Tibial artery (tissue), 4 donors: Measurements from ENCODE around the gene MPHOSPH8.

ENCODE experiments used
- DNase-seq, 2 donors: peaks; one replicate each; pipeline ENCODE4 v3.0.0-alpha.2; 2019
- H3K27ac ChIP-seq, 2 donors: fragments of 200-600 bp; sonication (generic) in 1 of 2; 1 replicate in 1 of 2; 2 replicates in 1 of 2; pipeline ENCODE4 v1.5.1; 2018 to 2019; ENCODE audit warnings: mild to moderate bottlenecking in 1 of 2
- H3K27me3 ChIP-seq, 2 donors: fragments of 200-600 bp; sonication (generic) in 1 of 2; one replicate each; pipeline versions ENCODE4 v1.5.1 to v1.6.0; 2016 to 2019
- H3K36me3 ChIP-seq, 3 donors: fragments of 200-600 bp; sonication (generic) in 2 of 3; one replicate each; pipeline ENCODE4 v1.5.1; 2016 to 2019; ENCODE audit warnings: mild to moderate bottlenecking in 2 of 3
- H3K4me1 ChIP-seq, 4 donors: fragments of 200-600 bp; sonication (generic) in 2 of 4; 1 replicate in 3 of 4; 2 replicates in 1 of 4; pipeline ENCODE4 v1.5.1; 2016 to 2019
- H3K4me3 ChIP-seq, 2 donors: fragments of 200-600 bp; sonication (generic) in 1 of 2; 1 replicate in 1 of 2; 2 replicates in 1 of 2; pipeline ENCODE4 v1.5.1; 2018 to 2019; ENCODE audit warnings: mild to moderate bottlenecking in 2 of 2
- H3K9me3 ChIP-seq, 3 donors: fragments of 200-600 bp; sonication (generic) in 1 of 3; one replicate each; pipeline ENCODE4 v1.5.1; 2016 to 2019
- intact Hi-C: fragments of 100-400 bp; cut with DNase I; formaldehyde crosslinking; loops from one replicate; pipeline ENCODE4 v1.15.0; 2023; ENCODE audit warnings: low total_unique reads
- TF ChIP-seq, protein P1 (sequence below), 2 experiments: fragments of 200-600 bp in 1 of 2; fragments of 450-650 bp in 1 of 2; IDR thresholded peaks; one replicate each; pipeline ENCODE4 v1.5.1; 2017 to 2019; ENCODE audit warnings: antibody characterized with exemption in 2 of 2, mild to moderate bottlenecking in 1 of 2, moderate library complexity in 1 of 2

The MPHOSPH8 gene

GRCh38 chr13:19601749-19602725 is 31.4 kb upstream of the MPHOSPH8 start:
- Histone ChIP-seq H3K4me3 (peak overlapping the region; percentile 51 to 65), H3K27me3 (peaks cover 0 to 20% of the 10 kb centered on the region in 2 donors), H3K4me1 (peaks cover 0 to 15% (median 10%) of the 10 kb centered on the region in 4 donors), H3K9me3 (no peaks in the 10 kb centered on the region), H3K27ac (no peak overlapping the region), H3K36me3 (no peaks in the 10 kb centered on the region)
- intact Hi-C loops: no loop called here
- no peak for DNase-seq
- TF ChIP-seq, protein P1, sequence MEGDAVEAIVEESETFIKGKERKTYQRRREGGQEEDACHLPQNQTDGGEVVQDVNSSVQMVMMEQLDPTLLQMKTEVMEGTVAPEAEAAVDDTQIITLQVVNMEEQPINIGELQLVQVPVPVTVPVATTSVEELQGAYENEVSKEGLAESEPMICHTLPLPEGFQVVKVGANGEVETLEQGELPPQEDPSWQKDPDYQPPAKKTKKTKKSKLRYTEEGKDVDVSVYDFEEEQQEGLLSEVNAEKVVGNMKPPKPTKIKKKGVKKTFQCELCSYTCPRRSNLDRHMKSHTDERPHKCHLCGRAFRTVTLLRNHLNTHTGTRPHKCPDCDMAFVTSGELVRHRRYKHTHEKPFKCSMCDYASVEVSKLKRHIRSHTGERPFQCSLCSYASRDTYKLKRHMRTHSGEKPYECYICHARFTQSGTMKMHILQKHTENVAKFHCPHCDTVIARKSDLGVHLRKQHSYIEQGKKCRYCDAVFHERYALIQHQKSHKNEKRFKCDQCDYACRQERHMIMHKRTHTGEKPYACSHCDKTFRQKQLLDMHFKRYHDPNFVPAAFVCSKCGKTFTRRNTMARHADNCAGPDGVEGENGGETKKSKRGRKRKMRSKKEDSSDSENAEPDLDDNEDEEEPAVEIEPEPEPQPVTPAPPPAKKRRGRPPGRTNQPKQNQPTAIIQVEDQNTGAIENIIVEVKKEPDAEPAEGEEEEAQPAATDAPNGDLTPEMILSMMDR (IDR thresholded peaks at IDR 0.05): no peak

DNA sequence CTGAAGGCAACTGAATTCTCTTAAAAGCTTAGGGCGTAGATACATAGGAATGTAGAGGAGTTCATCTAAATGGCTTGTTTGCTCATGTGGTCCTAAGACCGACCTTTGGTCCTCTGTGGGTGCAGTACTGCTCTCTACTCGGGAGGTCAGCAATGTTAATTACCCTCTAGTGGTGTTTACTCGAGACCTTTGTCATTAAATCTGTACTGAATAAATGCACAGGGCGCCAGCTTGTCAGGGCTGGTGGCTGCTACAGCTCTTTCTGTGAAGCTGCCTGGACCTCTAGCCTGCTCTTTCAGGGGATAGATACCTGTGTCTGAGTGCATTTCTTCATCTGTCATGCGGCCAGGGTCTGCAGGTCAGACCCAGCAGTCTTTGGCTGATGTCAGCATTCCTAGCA is 29.2 kb upstream of the MPHOSPH8 start:
- DNase-seq: no peak
- intact Hi-C loops: no loop called here
- Histone ChIP-seq H3K4me3 (no peak overlapping the region), H3K27ac (no peak overlapping the region), H3K4me1 (peaks cover 0 to 15% (median 10%) of the 10 kb centered on the region in 4 donors), H3K27me3 (peaks cover 0 to 16% of the 10 kb centered on the region in 2 donors), H3K36me3 (no peaks in the 10 kb centered on the region), H3K9me3 (no peaks in the 10 kb centered on the region)
- TF ChIP-seq, protein P1 (IDR thresholded peaks at IDR 0.05): no peak

GRCh38 chr13:19605161-19605955 is 28.1 kb upstream of the MPHOSPH8 start:
- no peak for DNase-seq
- intact Hi-C loops: no loop called here
- TF ChIP-seq, protein P1 (IDR thresholded peaks at IDR 0.05): no peak
- H3K27me3 ChIP-seq: peaks cover 0 to 15% of the 10 kb centered on the region in 2 donors
- H3K4me1 ChIP-seq: peaks cover 0 to 15% (median 10%) of the 10 kb centered on the region in 4 donors
- H3K27ac ChIP-seq: no peak overlapping the region
- H3K36me3 ChIP-seq: no peaks in the 10 kb centered on the region
- no peaks in the 10 kb centered on the region for H3K9me3 ChIP-seq
- no peak overlapping the region for H3K4me3 ChIP-seq

GRCh38 chr13:19606152-19606551 is 27.3 kb upstream of the MPHOSPH8 start:
- no peak for DNase-seq
- Histone ChIP-seq H3K36me3 (no peaks in the 10 kb centered on the region), H3K4me1 (peaks cover 0 to 15% (median 10%) of the 10 kb centered on the region in 4 donors), H3K27ac (no peak overlapping the region), H3K4me3 (no peak overlapping the region), H3K9me3 (no peaks in the 10 kb centered on the region), H3K27me3 (peaks cover 0 to 15% of the 10 kb centered on the region in 2 donors)
- intact Hi-C loops: no loop called here
- TF ChIP-seq, protein P1 (IDR thresholded peaks at IDR 0.05): no peak

DNA sequence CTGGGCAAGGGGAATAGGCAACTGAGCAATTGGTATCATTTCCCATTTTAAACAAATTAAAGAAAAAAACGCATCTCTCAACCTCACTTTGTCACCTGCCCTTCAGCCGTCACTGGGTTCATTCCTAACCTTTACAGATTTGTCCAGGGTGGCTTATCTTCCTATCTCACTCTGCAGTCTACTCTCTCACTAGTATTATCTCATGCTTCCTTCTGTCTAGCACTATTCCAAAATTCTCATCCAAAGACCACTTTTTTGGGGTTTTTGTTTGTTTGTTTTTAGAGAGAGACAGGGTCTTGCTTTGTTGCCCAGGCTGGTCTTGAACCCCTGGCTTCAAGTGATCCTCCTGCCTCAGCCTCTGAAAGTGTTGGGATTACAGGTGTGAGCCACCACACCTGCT is 26.7 kb upstream of the MPHOSPH8 start:
- TF ChIP-seq, protein P1 (IDR thresholded peaks at IDR 0.05): no peak
- DNase-seq: no peak
- peaks cover 0 to 11% of the 10 kb centered on the region in 2 donors for H3K27me3 ChIP-seq
- intact Hi-C loops: no loop called here
- H3K4me3 ChIP-seq: no peak overlapping the region
- H3K27ac ChIP-seq: no peak overlapping the region
- H3K36me3 ChIP-seq: no peaks in the 10 kb centered on the region
- no peaks in the 10 kb centered on the region for H3K9me3 ChIP-seq
- peaks cover 0 to 12% (median 7%) of the 10 kb centered on the region in 4 donors for H3K4me1 ChIP-seq
